ENCODE results near the gene STYXL1.

Gene STYXL1

DNA sequence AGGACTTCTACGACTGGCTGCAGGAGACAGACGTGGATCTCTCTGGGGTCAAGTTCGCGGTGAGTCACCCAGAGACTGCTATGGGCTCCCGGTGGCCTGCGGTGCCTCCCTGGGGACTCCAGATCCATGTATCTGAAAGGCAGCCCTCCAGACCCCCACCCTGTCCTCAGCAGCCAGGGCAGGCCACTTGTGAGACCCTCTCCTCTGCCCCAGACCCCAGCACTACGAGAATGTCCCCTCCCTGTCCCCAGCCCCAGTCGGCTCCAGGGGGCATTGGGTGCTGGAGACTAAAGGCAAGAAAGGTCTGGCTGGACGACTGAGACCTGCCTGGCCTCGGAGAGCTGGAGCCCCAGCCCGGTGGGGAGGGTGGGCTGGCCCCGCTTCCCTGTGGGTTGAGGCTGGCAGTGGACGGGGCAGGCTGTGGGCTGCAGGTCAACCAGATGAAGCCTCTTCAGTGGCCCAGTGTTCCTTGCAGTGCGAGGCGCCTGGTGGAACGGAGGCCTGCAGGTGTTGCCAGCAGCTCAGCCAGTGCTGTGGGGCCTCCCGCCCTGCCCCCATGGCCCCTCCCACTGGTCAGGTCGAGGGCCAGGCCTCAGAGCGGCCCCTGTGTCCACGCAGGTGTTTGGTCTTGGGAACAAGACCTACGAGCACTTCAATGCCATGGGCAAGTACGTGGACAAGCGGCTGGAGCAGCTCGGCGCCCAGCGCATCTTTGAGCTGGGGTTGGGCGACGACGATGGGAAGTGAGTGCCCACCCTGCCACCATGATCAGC lies 67.2 kb downstream of the STYXL1 start:
- no peak for DNase-seq (ENCODE audit: low read depth in 3 of 3)

DNA sequence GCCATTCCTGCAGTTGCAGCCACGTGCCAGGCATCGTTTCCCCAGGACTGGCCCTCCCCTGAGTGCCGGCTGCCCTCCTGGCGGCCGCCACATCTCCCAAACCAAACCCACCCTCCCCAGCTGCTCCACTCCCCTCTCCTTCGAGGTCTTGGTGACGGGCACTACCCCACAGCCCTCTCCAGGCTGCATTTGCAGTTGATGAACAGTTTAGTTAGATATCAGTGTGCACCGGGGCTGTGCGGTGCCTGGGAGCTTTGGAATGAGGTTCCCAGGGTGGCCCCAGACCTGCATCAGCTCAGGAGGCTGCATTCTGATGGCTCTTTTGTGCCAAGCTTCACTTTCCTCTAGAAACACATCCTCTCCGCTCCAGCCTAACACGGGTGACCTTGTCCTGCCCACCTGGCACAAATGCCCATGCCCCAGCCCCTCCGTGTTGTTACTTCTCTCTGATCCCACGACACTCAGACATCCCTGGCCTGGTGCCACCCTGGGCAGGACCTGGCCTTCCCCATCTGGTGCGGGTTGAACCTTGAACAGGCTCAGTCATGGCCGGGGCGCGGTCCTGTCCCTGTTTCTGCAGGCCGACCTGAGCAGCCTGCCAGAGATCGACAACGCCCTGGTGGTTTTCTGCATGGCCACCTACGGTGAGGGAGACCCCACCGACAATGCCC lies 67.9 kb downstream of the STYXL1 start:
- no peak for DNase-seq (ENCODE audit: low read depth in 3 of 3)

DNA sequence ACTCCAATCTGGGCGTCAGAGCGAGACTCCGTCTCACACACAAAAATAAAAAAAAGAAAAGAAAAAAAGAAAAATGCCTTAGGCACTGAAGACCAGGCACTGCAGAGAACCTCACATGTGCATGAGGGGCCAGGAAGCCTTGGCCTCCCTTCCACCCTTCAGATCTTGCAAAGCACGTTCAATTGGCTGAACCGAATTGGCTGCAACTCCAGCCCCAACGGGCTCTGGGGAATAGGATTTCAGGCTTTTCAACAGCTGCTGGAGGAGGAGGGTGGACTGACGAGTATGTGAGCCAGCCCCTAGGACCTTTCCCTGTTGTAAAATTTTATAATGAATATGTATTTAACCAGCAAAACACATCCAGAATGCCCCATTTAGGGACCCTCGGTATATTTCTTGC lies 70.1 kb downstream of the STYXL1 start:
- no peak for DNase-seq (ENCODE audit: low read depth in 3 of 3)

DNA sequence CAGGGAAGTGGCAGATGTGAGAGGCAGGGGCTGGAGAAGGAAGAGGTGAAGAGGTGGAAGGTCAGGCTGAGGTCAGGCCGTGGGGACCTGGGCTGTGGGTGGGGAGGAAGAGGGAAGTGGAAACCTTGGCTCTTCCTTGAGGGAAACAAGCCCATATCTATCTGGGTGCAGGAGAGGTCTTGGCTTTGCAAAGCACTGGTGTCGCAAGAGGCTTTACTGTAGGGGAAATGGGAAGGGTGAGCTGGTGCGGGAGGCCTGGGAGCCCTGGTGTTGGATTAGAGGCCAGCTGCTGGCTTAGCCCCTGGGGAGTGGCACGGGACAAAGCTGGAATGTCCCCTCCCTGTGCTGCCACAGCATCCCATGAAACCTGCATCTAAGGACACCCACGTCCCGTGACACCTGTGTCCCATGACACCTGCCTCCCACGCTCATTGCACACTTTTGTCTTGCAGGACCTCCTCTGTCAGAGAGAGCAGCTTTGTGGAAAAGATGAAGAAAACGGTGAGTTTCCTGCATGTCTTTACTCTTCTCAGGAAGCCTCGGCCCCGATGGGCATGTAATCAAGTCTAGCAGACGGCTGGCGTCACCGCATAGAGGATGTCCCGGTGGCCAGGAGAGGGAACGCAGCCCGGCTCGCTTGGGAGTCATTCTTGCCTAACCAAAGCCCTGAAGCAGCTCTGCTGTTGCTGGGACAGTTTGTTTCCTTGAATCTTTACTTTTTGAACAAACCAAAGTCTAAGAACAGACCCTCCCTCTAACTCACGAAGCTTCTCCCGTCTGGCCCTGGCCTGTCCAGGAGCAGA lies 75.6 kb downstream of the STYXL1 start:
- no peak for DNase-seq (ENCODE audit: low read depth in 3 of 3)

DNA sequence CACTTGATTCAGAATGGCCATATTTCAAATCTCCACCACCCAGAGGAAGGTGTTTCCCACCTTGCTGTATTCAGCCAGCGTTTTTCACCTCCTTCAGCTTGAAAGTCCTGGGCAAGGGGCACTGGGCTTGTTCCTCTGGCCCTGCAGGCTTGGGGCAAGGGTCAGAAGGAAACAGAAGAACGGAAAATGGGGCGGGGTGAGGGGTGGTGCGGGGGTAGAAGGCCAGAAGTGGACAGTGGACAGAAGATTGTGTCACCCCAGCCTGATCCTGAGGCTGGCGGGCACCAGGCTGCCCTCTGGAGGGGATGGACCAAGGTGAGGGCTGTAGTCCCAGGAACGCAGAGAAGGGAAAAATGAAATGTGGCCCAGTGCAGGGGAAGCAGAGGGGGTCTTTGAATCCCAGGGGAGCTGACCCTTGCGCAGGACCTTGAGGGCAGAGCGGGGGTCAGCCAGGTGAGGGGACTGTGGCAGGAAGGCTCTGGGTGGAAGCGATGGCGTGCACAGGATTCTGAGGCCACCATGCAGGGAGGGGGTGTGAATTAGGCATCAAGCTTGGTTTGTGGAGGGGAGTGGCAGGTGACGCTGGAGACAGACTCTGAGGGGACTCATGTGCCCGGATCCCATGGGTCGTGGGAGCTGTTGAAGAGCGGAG lies 76.4 kb downstream of the STYXL1 start:
- DNase-seq (ENCODE audit: low read depth in 3 of 3), result no peak

DNA sequence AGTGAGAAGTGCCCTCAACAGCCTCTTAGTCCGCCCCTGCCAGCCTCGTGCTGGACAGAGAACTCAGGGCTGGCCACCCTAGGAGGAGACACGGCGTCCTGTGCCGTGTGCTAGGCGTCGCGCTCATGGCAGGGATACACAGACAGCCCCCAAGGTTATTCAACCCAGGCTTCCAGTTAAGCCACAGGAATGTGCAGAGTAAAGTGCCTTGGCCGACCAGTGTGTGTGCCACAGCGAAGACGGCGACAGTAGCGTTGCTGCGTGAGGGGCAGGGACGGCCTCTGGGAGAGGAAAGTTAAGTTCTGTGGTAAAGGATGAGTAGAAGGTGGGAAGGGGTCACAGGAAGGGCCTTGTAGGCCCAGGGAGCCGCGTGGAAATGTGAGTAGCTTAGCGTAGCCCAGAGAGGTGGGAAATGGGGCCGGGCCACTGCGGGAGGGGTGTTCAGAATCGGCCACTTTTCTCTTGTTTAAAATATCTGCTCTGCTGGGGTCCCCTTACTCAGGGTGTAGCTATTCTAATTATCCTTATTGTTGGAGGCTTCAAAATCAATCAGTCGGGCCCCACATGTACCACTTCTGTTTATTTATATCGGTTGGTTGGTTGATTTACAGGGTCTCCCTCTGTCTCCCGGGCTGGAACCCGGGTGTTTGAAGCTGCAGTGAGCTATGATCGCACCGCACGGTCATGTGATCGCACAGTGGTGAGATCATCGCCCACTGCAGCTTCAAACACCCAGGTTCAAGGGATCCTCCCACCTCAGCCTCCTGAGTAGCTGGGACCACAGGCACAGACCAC lies 77.9 kb downstream of the STYXL1 start:
- DNase-seq (ENCODE audit: low read depth in 3 of 3), result no peak

DNA sequence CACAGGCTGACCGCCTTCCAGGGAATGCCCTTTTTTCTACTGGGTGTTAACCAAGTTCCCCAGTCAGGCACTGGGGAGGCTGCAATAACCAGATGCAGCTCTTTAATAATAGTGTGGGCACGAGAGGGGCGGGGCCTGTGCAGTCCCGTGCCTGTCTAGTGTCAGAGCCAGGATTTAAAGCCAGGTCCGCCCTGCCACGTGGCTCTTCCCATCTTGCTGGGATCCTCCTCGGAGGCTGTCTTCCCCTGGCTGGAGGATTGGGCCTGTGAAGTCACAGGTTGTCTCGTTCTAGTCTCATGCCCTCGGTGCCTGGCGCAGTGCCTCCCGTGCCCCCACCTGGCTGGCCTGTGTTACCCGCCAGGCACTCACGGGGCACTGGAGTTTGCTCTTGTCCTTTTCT lies 78.6 kb downstream of the STYXL1 start:
- DNase-seq (ENCODE audit: low read depth in 3 of 3), result no peak

DNA sequence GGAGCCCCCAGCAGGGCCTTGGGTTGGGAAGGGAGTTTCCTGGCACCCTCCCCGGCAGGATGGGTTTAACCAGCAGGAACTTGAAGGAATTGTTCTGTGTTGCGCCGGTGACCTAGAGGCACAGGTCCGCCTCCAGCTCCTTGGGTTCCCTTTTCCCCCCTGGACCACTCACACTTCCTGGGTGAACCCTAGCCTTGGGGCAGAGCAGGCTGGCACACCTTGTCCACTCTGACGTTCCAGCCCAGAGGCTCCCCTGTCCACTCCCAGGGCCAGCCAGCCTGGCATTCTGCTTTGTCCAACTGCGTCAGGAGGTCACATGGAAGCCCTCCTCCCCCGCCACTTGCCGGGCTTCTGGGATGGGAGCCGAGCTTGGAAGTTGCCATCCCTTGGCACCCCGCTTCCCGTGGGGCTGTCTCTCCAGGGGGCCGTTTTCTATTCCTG lies 79.2 kb downstream of the STYXL1 start:
- no peak for DNase-seq (ENCODE audit: low read depth in 3 of 3)

DNA sequence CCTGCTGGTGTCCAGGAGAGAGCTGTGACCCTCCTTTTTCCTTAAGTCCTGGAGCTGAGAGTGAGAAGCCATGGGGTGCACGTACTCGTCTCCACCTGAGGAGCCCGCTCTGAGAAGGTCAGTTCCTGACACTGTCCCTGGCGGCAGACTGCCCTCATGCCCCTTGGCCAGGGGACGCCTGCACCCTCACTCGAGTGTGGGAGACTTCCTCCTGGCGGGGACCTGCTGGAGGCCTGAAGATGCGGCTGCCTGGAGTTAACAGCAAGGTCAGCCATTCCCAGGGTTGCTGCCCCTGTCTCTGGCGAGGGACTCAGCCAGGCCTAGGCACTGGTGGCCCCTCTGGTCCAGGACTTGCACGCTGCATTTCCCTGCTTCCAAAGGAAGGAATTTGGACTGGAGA lies 79.8 kb downstream of the STYXL1 start:
- no peak for DNase-seq (ENCODE audit: low read depth in 3 of 3)

DNA sequence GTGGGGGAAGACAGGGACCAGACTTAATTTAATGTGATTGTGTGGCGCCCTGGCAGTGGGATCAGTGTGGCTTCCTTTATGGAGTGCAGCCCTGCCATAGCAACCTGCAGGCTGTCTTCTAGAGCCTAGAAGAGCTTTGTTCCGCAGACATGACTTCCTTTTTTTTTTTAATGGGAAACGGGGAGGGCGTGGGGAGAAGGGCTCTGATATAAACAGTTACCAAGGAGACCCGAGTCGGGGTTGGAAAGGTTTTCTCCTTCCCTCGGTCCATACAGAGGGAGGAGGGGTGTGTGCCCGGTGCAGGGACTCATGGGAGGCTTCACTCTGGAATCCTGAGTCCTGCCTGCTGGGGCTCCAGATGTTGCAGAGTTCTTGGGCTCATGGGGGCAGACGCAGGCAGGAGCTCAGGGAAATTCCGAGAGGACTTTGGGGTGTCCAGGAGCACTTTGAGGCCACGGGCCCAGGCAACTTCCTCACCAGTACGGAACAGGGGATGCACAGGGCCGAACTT lies 80.3 kb downstream of the STYXL1 start:
- no peak for DNase-seq (ENCODE audit: low read depth in 3 of 3)

DNA sequence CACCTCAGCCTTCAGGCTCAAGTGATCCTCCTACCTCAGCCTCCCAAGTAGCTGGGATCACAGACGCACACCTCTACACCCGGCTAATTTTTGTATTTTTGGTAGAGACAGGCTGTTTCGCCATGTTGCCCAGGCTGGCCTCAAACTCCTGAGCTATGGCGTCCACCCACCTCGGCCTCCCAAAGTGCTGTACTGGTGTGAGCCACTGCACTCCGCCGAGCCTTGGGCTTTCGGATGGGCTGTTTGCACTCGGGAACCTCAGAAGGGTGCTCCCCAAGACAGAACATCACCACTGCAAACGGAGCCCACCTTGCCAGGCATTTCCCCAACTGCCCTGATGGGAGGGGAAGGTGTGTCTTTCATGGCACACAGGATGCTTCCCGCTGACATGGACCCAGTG lies 80.7 kb downstream of the STYXL1 start:
- DNase-seq (ENCODE audit: low read depth in 3 of 3), result no peak

DNA sequence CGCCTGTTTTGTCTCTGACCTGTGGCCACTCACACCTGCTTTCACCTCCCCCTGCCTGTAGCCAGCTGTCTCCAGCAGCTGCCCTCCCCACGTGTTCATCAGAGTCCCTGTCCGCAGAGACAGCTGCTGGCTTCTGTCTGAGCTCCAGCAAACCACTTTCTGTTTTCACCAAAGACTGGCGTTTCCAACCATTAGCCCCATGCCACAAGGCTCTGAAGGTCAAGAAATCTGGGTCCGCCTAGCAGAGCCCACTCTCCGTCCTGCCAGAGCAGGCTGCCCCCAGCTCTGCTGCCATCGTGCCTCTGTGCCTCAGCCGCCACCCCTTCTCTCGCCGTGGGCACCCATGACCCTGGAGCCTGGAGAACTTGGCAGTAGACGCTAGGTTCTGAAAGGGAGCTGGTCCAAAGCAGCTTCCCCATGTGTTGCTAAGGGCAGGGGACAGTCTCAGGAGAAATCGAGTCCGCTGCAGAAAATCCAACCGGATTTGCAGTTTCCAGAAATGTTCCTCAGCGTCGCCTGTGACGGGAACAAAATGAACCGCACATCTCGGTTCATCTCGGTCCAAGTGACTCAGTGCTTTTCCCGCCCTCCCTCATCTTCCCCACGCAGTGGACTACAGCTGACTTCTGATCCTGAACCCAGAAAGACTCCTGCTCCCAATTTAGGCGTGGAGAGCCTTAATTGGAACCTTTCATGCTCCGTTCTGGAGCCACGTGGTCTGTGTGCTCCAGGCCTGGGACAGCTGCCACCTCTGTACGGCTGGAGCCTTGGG lies 81.4 kb downstream of the STYXL1 start:
- no peak for DNase-seq (ENCODE audit: low read depth in 3 of 3)

DNA sequence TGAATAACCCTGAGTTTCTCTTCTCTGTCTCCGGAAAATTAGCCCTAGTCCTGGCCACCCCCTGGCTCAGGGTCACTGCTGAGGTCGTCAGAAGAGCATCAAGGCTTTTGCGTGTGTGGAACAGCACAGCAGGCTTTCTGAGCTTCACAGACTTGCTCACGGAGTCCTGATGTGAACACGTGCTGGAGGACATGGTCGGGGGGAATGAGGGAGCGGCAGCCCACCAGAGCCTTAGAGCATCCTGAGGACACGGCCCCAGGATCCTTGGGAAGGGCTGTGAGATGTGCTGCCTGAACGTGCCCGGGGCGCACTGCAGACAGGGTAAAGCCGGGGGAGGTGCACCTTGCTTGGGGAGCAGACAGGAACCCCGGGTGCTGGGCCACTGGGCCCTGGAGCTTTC lies 82.2 kb downstream of the STYXL1 start:
- DNase-seq (ENCODE audit: low read depth in 3 of 3), result no peak

DNA sequence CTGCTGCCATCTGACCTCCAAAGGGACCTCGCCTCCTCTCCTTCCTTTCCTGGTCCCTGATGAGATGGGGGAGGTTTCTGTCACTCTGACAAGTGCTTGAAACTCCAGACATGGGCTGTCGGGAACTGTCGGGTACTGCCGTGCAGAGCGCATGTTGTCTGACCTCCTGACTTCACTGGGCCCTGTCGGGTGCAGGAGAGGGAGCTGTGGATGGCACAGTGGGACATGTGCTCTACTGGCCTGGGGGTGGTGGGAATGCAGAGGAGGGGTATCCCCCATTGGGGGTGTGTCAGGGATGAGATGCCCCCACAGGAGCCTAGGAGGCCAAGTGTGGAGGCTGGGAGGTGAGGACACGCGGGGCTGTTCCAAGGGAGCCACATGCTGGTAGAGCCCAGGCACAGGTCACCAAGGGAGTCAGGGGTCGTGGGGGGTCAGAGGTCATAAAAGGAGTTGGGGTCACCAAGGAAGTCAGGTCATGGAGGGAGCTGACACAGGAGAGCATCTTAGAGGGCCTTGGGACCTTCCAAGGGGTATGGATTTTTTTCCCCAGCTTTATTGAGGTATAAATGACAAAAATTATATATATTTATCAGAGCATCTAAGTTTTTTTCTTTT lies 84.3 kb downstream of the STYXL1 start:
- DNase-seq (ENCODE audit: low read depth in 3 of 3), result no peak

DNA sequence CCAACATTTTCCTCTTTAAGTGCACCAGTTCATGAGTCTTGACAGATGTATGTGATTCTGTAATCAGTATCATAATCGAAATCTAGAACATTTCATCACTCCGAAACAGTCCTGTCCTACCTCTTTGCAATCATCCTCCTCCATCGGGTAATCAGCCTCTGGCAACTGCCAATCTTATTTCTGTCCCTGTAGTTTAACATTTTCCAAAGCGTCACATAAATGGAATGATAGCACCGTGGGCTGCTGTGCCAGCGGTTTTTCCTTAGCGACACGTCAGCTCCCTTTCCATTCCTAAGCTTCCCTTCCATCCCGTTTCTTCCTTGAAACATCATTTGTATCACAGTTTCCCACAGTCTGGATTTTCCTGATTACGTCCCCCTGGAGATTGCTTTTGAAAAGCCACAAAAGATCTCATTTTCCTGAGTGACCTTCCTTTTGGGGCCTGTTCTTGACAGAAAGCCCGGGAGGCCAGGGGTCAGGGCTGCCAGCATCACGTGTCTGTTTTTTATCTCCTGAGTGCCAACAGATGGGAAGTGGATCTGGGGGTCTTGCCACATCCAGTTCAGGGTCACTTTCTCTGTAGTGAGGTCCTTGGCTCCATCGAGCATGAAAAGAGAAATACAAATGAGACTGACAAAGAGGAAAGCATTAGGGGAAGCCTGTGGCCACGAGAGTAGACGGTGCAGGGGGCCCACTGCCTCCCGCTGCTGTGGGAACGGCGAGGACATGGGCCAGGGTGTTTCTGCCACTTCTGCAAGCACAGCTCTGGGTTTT lies 85.0 kb downstream of the STYXL1 start:
- DNase-seq (ENCODE audit: low read depth in 3 of 3), result no peak

DNA sequence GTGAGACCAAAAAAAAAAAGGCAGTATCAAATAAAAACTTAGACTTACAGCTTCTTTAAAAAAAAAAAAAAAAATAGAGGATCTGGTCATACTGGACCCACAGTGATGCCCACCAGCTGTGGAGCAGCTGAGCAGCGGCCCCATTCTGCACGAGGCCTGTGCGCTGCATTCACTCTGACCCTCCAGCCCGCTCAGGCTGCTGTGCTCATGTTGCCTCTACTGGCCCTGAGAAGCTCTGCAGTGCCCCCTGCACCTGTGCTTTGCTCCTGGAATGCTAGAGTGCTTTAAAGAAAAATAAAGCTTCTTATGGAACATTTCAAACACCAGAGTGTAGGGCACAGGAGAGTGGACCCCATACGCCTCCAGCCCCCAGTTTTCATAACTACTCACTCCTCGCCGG lies 86.6 kb downstream of the STYXL1 start:
- DNase-seq (ENCODE audit: low read depth in 3 of 3), result no peak

DNA sequence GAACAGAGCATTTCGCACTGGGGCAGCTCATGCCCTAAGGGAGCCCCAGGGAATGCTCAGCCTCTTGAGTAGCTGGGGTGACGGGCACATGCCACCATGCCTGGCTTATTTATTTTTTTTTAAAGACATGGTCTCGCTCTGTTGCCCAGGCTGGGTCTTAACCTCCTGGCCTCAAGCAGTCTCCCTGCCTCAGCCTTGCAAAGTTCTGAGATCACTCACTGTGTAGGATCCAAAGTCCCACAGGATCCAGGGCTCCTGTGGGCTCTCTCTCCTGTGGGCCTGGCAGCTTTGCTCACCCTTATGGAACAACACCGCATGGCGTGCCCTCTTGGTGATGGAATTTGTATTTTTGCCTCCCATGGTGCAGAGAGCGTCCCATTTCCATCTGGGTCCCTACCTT lies 87.4 kb downstream of the STYXL1 start:
- no peak for DNase-seq (ENCODE audit: low read depth in 3 of 3)

DNA sequence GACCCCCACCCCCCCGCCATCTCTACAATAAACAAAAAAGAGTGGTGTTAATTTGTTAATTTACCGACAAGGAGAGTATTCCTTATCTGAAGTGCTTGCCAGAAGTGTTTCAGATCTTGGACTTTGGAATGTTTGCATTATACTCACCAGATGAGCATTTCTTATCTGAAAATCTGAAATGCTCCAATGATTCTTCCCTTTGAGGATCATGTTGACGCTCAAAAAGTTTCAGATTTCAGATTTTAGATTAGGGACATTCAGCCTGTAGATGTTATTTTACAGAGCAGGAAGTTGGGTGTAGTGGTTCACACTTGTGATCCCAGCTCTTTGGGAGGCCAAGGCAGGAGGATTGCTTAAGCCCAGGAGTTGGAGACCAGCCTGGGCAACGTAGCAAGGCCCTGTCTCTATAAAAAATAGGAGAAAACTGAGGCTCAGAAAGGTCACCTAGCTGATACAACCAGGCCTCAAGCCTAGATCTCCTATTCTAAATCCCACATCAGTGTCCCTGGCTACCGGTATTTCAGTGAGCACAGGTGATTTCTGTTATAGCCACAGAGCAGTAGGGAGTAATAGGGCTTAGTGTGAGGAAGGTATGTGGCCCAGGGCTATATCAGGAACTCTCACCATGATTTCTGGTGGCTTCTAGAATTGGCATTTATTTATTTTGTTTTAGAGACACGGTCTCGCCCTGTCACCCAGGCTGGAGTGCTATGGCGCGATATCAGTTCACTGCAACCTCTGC lies 88.8 kb downstream of the STYXL1 start:
- no peak for DNase-seq (ENCODE audit: low read depth in 3 of 3)

All from stimulated activated CD4-positive, alpha-beta T cell treated with anti-CD3 and anti-CD28 coated beads, TNF-alpha, amount 100 ng/mL, for 4 hours (primary cell).